GM12872 (cell line): ENCODE data around the gene SMPD3.

Source experiments
- TF ChIP-seq, protein P1 (sequence below): IDR thresholded peaks from 3 replicates; pipeline ENCODE4 v1.5.1; 2011; ENCODE audit warnings: low read depth, mild to moderate bottlenecking, low read length, moderate library complexity; ENCODE audit not compliant: insufficient read depth

SMPD3 gene

DNA sequence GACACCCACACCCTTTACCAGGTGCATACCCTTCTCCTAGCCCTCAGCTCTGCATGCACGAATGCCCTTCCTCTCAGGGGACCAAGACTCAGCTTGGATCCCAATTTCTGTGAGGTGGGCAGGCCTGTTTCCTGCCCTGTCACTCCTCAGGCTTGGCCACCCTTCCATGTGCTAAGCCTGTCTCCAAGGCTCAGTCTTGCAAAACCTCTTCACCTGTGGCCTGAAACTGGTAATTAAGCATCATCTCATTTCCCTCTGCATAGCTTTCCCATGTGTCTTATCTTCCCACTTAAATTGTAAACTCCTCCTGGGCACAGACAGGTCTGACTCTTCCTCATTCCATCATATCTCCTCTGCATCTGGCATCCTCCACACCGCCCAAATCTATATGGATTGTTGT is 31.0 kb upstream of the SMPD3 start:
- TF ChIP-seq, protein P1, sequence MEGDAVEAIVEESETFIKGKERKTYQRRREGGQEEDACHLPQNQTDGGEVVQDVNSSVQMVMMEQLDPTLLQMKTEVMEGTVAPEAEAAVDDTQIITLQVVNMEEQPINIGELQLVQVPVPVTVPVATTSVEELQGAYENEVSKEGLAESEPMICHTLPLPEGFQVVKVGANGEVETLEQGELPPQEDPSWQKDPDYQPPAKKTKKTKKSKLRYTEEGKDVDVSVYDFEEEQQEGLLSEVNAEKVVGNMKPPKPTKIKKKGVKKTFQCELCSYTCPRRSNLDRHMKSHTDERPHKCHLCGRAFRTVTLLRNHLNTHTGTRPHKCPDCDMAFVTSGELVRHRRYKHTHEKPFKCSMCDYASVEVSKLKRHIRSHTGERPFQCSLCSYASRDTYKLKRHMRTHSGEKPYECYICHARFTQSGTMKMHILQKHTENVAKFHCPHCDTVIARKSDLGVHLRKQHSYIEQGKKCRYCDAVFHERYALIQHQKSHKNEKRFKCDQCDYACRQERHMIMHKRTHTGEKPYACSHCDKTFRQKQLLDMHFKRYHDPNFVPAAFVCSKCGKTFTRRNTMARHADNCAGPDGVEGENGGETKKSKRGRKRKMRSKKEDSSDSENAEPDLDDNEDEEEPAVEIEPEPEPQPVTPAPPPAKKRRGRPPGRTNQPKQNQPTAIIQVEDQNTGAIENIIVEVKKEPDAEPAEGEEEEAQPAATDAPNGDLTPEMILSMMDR = no peak

- TF ChIP-seq, protein P1 = no peak
Measured at GRCh38 chr16:68478526-68479250, 30.4 kb upstream of the SMPD3 start.

GRCh38 chr16:68475071-68475470 is 26.8 kb upstream of the SMPD3 start:
- TF ChIP-seq, protein P1 = no peak

DNA sequence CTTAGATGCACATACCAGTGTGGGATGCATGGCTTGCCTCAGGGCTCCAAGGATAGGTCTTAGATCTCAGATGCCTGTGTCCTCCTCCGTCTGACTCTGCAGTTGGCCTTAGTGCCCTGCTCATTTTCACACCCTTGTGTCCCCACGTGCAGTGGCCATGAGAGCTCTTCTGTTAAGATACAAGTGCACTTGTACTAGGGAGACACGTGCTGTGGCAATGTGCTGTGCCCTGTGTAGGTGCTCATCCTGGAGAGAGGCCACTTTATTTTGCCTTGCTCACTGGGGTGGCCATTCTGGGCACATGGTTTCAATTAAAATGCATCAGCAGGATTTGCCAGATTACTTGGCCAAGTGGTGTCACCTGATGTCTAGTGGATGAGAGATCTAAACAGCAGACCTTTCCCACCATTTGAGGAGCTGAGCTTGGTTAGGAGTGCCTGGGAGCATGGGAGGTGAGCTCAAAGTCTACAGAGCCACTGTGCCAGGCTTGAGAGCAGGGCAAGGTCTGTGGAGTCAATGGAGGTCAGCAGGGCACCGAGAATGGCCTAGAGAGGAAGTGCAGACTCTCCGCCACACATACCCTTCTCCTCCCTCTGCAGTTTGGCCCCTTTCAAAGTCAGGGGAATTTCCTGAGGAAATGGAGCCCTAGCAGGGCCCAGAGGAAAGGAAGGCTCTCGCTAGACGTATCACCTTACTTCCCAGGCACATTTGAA is 25.2 kb upstream of the SMPD3 start:
- TF ChIP-seq, protein P1 = no peak

GRCh38 chr16:68472581-68472980 is 24.3 kb upstream of the SMPD3 start:
- TF ChIP-seq, protein P1 = no peak

DNA sequence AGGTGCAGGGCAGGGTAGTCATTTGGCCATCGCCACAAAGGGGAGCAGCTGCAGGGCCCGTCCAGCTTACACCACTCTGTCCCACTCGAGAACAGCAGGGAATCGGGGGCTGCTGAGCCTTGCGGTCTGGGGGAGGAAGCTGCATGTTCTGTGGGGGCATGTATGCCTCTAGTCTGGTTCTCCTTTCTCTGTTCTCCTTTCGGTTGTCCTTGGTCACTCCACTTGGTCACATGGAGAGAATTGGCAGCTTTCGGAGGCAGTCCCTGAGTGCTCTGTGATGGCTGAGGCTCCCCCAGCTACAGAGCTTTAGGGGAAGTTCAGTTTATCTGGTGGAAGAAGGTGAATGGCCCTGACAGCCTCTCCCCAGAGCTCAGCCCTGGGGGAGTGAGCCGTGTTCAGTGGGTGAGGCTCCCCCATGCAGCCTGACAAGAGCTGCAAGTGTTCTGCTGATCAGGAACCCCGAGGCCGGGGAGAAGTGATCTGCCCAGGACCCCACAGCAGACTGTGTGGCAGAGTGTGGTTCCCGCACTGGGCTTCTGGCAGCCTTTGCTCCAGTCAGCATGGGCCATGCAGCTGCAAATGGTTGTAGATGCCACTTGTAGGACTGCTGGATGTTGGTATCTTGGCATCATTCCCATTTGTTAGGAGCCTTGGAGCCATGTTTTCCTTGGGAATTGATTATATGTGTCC is 22.3 kb upstream of the SMPD3 start:
- TF ChIP-seq, protein P1 = 0 out of 3 replicates have a peak, but pooled peaks have one; percentile 6

DNA sequence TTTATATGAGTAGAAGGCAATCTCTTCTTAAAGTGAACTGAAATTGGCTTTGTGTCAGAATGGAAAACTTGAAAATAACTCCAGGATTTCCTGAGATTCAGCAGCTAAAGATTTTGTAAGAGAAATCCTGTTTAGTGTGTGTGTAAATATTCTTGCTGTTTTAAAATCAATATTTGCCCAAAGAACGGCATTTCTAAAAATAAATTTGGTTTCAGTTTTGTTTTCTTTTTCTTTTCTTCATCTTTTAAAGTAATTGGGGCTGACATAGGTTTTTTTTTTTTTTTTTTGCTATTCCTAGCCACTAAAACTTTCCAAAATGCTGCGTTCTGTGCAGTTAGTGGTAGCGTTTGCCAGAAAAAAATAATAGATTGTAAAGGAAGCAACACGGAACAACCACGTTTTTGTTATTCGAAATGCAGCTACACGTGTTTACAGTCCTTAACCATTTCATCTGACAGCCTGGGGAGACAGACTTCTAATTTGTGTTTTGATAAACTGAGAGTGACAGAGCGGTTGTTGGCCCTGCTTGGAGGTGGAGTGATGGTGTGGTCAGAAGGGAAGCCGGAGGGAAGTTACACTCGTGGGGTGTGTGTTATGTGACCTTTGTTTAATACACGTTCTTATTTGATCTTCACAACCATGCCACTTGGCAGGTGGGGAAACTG is 21.6 kb upstream of the SMPD3 start:
- TF ChIP-seq, protein P1 = no peak
